NCI-H2171 treated with DMSO at 0.1 percent for 48 hours (cell line): Measurements from ENCODE around the gene FAF1.
A peak's percentile ranks its signal among the peaks of the same experiment; 100 is the strongest.

ENCODE experiments used
- DNase-seq: peaks from one replicate; lab custom pipeline; 2025; lab: John Stamatoyannopoulos, UW

Gene FAF1

DNA sequence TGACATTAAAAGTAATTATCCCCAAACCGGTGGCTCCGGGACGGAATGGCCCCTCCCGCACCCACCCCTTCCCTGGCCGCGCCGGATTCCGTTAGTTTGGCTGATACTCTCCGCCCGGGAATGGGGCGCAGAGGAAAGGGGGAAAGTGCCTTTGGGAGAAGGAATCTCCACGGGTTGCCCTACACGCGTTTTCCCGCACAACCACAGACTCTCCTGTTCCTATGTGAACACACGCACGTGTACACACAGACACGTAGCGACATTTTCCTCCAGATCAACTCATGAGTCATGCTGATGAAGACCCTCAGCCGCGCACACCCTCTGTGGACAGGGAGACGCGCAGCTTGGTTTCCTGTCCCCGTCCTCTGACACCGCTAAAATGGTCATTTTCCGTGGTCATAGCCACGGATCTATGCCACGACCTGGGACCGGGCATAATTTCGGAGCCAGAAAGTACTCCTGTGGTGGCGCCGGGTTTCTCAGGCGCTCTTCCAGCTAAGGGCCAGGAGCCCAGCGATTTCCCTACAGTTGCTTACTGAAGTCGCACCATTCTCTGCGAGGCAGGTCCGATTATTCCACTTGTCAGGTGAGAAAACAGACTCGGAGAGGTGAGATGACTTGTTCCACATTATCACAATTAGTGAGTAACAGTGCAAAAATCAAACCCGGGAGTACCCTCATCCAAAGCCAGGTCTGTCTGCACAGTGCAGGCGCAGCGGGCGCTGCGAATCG is 532.8 kb downstream of the FAF1 start:
- DNase-seq: no peak

DNA sequence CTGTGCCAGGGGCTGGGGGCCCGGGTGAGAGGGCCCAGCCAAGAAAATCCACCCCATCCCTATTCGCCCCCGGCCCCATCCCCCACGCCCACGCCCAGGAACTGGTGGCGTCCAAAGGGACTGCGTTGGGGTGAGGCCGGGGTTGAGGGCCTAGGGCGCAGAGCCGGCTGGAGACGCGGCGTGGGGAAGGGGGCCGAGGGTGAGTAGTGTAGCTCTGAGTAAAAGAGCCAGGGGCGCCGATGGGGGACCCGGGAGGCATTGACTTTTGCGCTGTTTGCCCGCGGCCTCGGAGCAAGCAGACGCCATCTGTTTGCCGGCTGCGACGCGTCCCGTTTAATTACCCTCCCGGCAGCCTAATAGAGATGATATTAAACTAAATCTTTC is 533.4 kb downstream of the FAF1 start:
- DNase-seq: no peak

GRCh38 chr1:50426108-50426700 is 533.9 kb downstream of the FAF1 start:
- no peak for DNase-seq

DNA sequence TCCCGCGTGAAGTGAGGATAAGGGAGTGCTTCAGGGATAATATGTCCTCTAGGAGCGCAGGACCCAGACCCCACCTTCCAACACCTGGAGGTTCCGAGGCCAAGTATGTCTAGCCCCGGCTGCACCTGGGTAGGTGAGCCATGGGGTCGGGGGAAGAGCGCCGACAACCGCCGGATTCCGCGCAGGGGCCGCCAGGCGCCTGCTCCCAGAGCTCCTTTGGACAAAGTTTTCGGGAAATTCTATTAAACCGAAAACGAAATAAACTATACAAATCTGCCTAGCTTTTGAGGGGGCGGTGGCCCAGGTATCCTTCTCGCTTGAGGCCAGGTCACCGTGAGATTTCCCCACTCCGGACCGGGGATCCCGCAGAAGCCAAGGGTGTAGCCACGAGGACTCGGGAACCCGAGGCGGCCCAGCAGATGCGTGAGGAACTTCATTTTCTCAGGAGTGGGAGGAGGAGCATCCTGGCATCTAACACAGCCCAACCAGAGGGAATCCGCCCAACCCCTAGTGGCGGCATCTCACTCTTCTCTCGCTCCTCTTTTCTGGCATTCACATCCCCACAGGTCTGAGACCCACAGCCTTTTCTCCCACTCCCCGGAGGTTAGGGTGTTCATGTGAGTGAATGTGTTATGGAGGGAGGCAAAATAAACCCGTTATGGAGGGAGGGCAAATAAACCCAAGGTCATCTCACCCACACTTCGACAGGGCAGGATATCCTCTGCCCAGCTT is 534.5 kb downstream of the FAF1 start:
- DNase-seq: no peak

DNA sequence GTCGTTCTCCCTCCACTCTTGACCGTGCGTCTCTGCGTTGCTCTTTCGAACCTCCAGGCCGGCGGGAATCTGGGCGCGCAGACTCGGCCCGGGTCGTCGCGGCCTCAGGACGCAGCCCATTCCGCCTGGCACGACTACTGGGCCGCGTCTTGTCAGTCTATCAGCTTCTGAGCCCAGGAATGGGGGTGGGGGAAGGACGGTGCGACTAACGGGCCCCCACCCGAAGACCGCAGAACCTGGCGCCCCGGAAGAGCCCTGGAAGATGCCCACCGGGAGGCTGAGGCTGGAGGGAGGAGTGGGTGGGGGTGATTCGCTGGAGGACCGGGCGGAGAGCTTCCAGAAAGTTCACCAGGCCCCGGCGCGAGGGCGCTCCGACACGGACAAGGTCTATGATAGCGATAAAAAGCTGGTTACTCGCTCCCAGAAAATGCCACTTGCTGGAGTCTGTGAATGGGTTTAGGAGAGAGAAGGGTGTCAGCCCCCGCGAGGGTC is 535.1 kb downstream of the FAF1 start:
- DNase-seq: no peak

- DNase-seq: peak; percentile 47
Measured at GRCh38 chr1:50424045-50424883, 535.8 kb downstream of the FAF1 start.

DNA sequence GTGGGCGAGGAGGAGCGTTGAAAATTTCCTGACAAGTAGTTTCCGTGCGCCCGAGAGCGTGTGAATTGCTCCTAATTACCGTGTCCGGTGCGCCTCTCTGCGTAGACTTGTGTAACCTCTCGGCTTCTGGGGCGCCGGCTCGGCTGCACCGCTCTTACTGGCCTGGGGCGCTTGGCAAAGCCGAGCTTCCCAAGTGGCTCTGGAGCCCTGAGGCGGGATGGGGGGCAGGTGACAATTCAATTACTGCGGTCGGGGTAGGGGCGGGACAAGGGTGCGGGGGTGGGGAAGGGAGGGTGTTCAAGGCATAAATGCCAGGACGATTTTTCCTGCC is 536.4 kb downstream of the FAF1 start:
- no peak for DNase-seq

- DNase-seq: peak; percentile 77
Measured at GRCh38 chr1:50422946-50423669, 537.0 kb downstream of the FAF1 start, which contains the start of gene DMRTA2. Gene DMRTA2, minus strand, starts transcription at chr1:50423443. Its CDS starts 1,907 bp downstream, at chr1:50421536.

GRCh38 chr1:50422675-50422945 is 537.5 kb downstream of the FAF1 start:
- DNase-seq: peak; percentile 32

DNA sequence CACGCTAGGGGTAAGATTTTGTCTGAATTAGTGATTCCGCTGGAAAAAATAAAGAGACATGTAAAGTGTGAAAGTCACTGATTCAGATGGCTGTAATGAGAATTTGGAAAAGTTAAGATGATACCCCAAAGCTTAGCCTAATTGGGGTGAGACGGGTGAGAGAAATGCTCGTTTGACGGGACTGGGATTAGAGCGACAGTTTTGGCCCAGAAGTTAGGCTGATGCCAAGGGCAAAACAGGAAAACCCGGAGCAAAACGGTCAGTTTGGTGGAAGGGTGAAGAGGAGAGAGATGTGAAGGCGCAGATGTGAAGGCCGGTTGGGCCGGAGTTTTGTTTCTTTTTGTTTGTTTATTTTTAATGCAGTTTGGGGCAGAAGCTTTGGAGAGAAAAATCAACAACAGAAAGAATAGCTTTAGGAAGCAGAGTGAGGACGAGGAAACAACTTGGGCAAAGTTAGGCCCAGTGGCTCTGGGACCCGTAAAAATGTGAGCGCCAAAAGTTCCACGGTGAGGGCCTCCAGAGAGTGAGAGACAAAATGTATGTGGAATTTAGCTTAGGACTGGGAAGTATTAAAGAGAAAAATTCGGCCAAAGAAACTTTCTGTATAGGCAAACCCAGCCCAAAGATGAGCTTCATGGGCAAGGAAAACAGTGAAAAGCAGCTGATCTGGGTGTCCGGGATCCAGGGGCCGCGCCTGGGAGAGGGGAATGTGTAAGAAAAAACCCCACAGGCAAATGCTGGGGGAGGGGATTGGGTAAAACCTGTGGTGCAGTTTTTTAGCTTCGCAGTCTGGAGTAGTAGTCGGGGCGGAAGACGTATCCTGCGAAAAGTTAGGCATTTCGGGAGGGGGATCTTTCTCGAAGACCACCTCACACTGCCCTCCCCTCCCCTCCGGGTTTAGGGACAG is 538.0 kb downstream of the FAF1 start:
- no peak for DNase-seq

DNA sequence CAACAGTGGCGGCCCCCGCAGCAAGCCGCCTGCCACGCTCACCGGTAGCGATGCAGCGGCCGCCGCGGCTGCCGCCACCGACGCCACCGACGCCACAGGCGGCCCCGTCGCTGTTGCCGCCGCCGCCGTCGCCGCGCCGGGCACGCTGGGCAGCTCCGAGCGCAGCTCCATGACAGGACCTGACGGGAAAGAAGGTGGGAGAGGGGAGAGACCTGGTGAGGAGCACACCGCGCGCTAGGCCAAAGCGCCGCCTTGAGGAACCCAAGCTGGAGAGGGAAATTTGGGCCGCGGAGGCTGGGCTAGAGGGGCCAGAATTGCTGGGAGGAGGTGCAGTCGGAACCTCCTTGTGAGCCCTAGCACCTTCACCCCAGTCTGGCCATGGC is 538.7 kb downstream of the FAF1 start:
- DNase-seq: no peak

GRCh38 chr1:50420689-50421365 is 539.2 kb downstream of the FAF1 start:
- DNase-seq: no peak

- DNase-seq: no peak
Measured at GRCh38 chr1:50419907-50420677, 540.0 kb downstream of the FAF1 start.

DNA sequence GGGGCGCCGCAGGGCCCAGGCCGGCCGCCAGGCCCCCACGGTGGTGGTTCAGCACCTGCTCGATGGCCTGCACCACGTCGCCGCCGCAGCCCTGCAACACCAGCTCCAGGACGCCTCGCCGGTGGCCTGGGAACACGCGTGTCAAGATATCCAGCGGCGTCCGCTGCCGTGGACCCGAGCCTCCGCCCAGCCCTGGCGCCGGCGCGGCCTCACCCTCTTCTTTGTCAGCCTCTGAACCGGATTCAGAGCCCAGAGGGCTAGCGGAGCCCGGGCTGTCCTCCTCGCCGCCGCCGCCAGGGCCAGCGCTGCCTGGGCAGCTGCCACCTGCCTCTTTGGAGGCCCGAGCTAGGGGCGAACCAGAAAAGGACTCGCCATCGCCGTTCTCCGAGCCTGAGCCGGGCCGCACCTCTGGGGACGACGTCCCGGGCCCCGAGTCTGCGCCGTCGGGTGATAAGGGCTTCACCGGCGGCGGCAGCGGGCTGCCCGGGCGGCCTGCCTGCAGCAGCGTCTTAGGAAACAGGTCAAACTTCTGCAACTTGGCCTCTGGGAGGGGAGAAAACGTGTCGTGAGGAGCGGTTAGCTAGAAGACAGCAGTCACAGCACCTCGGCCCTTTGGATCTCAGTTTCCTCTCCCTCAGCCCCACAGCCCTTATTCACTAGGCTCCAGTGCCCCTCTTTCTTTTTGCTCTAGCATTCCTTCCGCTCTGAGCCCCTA is 540.7 kb downstream of the FAF1 start:
- no peak for DNase-seq

DNA sequence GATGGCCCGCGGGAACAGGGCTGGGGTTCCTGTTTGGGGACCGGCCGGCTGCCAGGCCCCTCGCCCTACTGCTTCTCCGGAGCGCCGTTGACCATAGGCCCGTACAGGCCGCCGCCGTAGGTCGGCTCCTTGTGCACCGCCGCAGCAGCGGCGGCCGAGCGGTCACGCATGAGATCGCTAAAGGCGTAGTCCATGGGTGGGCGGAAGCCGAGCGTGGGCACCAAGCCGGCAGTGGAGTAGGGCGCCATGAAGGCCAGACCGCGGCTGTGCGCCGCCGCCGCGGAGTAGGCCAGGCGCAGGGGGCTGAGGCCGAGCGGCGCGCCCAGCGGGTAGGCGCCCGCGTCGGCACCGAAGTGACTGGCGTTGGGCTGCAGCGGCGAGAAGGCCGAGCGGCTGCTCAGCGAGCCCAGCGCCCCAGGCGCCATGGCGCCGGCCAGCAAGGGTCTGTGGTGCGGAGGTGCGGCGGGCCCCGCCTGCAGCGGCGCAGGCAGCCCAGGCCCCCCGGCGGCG is 541.4 kb downstream of the FAF1 start:
- DNase-seq: no peak

DNA sequence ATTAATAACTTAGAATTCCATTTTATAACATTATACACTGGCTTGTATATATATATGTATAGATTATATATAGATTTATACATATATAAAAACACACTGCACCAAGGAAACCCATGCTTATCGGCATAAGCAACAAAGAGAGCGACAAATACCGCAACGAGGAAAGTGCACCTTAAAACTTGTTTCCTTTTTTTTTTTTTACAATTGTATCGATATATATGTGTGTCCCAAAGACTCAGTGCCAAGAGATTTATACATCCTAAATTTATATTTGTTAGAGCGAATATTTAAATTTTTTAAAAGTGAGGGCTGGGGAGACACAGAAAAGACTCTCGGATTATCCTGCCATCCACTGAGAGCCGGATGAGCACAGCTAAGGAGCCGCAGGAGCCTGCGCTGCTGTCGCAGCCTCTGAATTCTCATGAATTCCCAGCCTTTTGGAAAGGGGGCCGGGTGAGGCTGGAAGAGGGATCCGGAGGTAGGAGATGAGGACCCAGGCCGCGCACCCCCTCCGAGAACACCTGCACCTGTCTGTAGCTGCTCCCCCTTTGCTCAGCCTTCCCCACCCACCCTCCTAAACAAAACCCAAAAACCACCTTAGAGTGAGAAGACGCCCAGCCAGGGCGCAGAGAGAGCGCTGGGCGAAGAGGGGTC is 542.0 kb downstream of the FAF1 start:
- DNase-seq: no peak

DNA sequence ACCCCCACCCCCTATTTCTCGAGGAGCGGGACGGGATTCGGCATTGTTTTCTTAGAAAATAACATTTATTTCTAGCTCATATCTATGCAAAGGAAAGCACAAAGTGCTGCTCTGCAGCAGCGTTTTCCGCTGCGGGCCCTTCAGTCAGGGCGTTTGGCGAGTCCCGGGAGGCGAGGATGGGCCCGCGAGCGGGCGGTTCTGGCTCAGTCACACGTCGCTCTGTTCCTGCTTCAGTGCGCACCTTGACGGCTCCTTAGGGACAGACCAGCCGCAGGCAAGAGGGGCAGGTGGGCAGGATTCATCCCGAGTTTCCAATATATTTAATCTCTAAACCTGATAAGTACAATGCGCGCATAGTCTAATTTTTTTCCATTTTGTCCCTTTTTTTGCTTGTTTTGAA is 542.6 kb downstream of the FAF1 start:
- DNase-seq: no peak
